ENCODE results near the gene DVL1.

DVL1 gene

DNA sequence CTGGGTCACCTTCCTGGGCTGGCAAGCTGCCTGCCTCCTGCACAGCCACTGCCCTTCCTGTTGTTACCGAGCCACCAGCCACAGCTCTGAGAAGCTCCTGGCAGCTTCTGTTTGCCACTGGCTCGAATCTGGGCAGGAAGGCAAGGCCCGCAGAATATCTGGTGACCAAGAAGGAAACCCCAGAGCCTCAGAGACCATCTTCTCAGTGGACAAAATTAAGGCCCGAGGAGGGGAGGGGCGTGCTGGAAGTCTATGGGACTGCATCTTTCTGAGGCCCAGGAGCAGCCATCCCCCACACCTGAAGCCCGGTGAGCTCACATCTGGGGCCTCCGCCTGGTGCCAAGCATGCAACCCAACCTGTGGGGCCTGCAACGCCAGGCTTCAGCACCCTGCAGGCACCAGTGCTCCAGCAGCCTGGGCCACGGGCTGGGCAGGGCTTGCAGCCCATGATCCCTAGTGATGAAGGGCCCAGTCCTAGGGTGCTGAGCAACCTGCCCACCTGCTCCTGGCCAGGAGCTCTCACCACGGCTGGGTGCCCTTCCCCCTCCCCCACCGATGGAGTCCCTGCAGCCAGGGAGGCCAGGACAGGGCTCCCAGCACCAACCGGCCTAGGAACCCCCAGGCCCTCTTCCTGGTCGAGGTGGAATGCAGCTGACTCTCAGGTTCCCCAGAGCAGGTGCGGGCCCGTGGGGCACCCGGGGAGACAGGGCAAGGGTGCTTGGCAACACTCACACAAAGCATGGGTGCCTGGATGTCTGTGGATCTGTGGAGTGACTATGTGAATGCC lies 23.7 kb downstream of the DVL1 start:
- no peak overlapping the region for H3K27ac ChIP-seq (ENCODE audit: insufficient read depth, low read depth, low read length, poor library complexity, severe bottlenecking)
- H3K9me3 ChIP-seq (ENCODE audit: control insufficient read depth, low read length), result no peaks in the 10 kb centered on the region
- peaks cover 4% of the 10 kb centered on the region for H3K4me1 ChIP-seq (ENCODE audit: control insufficient read depth, insufficient read depth, low read length)
- peak overlapping the region; percentile 81 for H3K4me3 ChIP-seq (ENCODE audit: insufficient read depth, low read depth, low read length)
- no peaks in the 10 kb centered on the region for H3K27me3 ChIP-seq (ENCODE audit: control insufficient read depth, insufficient read depth, low read length, poor library complexity, severe bottlenecking)
- peaks cover 7% of the 10 kb centered on the region for H3K36me3 ChIP-seq (ENCODE audit: control insufficient read depth, insufficient read depth, low read length)
- 83 to 87% methylated on average over 16 of the region's 16 CpGs for WGBS, 2 experiments

- Histone ChIP-seq H3K4me3 (ENCODE audit: insufficient read depth, low read depth, low read length) (peak within 1 kb of the TSS; percentile 81), H3K9me3 (ENCODE audit: control insufficient read depth, low read length) (no peaks in the 10 kb centered on the region), H3K27me3 (ENCODE audit: control insufficient read depth, insufficient read depth, low read length, poor library complexity, severe bottlenecking) (no peaks in the 10 kb centered on the region), H3K36me3 (ENCODE audit: control insufficient read depth, insufficient read depth, low read length) (peaks cover 8% of the 10 kb centered on the region), H3K4me1 (ENCODE audit: control insufficient read depth, insufficient read depth, low read length) (peaks cover 4% of the 10 kb centered on the region), H3K27ac (ENCODE audit: insufficient read depth, low read depth, low read length, poor library complexity, severe bottlenecking) (no peak within 1 kb of the TSS)
- 1% methylated on average over 84 of the region's 84 CpGs for WGBS, 2 experiments
Measured at GRCh38 chr1:1324524-1325287, 24.5 kb downstream of the DVL1 start, which contains the start of the genes CPTP and INTS11. Gene CPTP (plus strand): TSS chr1:1324802. CDS start chr1:1326911, 2,109 bp downstream. Gene INTS11 (minus strand): TSS chr1:1324660. CDS start chr1:1324608, 52 bp downstream.

DNA sequence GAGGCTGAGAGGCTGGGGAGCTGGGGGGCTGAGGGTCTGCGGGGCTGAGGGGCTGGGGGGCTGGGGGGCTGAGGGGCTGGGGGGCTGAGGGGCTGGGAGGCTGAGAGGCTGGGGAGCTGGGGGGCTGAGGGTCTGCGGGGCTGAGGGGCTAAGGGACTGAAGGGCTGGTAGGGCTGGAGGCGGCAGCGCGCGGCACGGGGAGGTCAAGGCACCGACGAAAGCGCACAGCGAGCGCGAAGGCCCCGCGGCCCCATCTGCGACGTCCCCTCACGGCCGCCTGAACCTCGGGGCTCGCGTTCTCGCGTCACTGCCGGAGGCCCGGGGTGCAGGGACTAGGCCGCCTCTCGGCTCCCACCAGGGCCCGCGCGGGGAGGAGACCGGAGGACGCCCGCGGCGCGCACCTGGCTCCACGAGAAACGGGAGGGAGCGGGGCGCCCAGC lies 25.1 kb downstream of the DVL1 start:
- Histone ChIP-seq H3K9me3 (ENCODE audit: control insufficient read depth, low read length) (no peaks in the 10 kb centered on the region), H3K27ac (ENCODE audit: insufficient read depth, low read depth, low read length, poor library complexity, severe bottlenecking) (no peak overlapping the region), H3K4me1 (ENCODE audit: control insufficient read depth, insufficient read depth, low read length) (peaks cover 4% of the 10 kb centered on the region), H3K27me3 (ENCODE audit: control insufficient read depth, insufficient read depth, low read length, poor library complexity, severe bottlenecking) (no peaks in the 10 kb centered on the region), H3K4me3 (ENCODE audit: insufficient read depth, low read depth, low read length) (peak overlapping the region; percentile 81), H3K36me3 (ENCODE audit: control insufficient read depth, insufficient read depth, low read length) (peaks cover 13% of the 10 kb centered on the region)
- WGBS, 2 experiments, result 1% methylated on average over 40 of the region's 41 CpGs

DNA sequence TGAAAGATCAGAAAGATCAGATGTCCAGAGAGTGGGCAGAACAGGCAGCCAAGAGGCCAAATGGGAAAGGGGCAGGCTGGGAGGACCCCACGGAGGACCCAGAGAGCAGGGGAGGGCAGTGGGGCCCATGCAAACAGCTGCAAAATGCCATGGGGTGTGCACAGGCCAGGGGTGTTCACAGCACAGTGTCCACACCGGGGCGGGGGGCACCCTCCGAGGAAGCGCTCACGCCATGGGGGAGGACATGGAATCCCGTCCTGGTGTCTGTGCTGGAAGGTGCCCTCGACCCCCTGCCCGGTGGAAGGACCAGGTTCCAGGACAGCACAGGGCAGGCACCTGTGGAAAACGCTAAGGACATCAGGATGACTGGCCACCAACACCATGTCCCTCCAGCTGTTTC lies 26.3 kb downstream of the DVL1 start:
- Histone ChIP-seq H3K9me3 (ENCODE audit: control insufficient read depth, low read length) (no peaks in the 10 kb centered on the region), H3K27ac (ENCODE audit: insufficient read depth, low read depth, low read length, poor library complexity, severe bottlenecking) (no peak overlapping the region), H3K27me3 (ENCODE audit: control insufficient read depth, insufficient read depth, low read length, poor library complexity, severe bottlenecking) (no peaks in the 10 kb centered on the region), H3K4me1 (ENCODE audit: control insufficient read depth, insufficient read depth, low read length) (peaks cover 4% of the 10 kb centered on the region), H3K36me3 (ENCODE audit: control insufficient read depth, insufficient read depth, low read length) (peaks cover 17% of the 10 kb centered on the region), H3K4me3 (ENCODE audit: insufficient read depth, low read depth, low read length) (no peak overlapping the region)
- 94 to 97% methylated on average over 10 of the region's 10 CpGs for WGBS, 2 experiments

DNA sequence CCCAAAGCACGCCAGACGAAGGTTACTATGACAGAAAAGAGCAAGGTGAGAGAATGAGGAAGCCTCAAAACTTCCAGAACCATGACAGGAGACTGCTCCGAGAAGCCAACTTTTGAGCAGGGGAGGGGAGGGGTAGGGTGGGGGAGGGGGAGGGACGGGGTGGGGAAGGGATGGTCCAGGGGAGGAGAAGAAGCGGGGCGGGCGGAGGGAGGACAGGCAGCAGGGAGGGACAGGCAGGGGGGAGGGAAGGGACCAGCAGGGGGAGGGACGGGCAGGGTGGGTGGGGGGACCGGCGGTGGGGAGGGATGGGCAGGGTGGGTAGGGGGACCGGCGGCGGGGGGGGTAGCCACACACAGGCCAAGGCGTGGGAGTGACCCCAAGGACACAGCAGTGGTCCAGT lies 26.8 kb downstream of the DVL1 start:
- Histone ChIP-seq H3K4me1 (ENCODE audit: control insufficient read depth, insufficient read depth, low read length) (peaks cover 4% of the 10 kb centered on the region), H3K4me3 (ENCODE audit: insufficient read depth, low read depth, low read length) (no peak overlapping the region), H3K27me3 (ENCODE audit: control insufficient read depth, insufficient read depth, low read length, poor library complexity, severe bottlenecking) (no peaks in the 10 kb centered on the region), H3K9me3 (ENCODE audit: control insufficient read depth, low read length) (no peaks in the 10 kb centered on the region), H3K36me3 (ENCODE audit: control insufficient read depth, insufficient read depth, low read length) (peaks cover 17% of the 10 kb centered on the region), H3K27ac (ENCODE audit: insufficient read depth, low read depth, low read length, poor library complexity, severe bottlenecking) (no peak overlapping the region)
- WGBS, 2 experiments, result 94 to 95% methylated on average over 8 of the region's 14 CpGs

GRCh38 chr1:1321477-1321876 lies 27.7 kb downstream of the DVL1 start:
- H3K9me3 ChIP-seq (ENCODE audit: control insufficient read depth, low read length), result no peaks in the 10 kb centered on the region
- no peak overlapping the region for H3K4me3 ChIP-seq (ENCODE audit: insufficient read depth, low read depth, low read length)
- H3K27me3 ChIP-seq (ENCODE audit: control insufficient read depth, insufficient read depth, low read length, poor library complexity, severe bottlenecking), result no peaks in the 10 kb centered on the region
- peaks cover 17% of the 10 kb centered on the region for H3K36me3 ChIP-seq (ENCODE audit: control insufficient read depth, insufficient read depth, low read length)
- WGBS, 2 experiments, result 94 to 95% methylated on average over 8 of the region's 8 CpGs
- peaks cover 4% of the 10 kb centered on the region for H3K4me1 ChIP-seq (ENCODE audit: control insufficient read depth, insufficient read depth, low read length)
- no peak overlapping the region for H3K27ac ChIP-seq (ENCODE audit: insufficient read depth, low read depth, low read length, poor library complexity, severe bottlenecking)

DNA sequence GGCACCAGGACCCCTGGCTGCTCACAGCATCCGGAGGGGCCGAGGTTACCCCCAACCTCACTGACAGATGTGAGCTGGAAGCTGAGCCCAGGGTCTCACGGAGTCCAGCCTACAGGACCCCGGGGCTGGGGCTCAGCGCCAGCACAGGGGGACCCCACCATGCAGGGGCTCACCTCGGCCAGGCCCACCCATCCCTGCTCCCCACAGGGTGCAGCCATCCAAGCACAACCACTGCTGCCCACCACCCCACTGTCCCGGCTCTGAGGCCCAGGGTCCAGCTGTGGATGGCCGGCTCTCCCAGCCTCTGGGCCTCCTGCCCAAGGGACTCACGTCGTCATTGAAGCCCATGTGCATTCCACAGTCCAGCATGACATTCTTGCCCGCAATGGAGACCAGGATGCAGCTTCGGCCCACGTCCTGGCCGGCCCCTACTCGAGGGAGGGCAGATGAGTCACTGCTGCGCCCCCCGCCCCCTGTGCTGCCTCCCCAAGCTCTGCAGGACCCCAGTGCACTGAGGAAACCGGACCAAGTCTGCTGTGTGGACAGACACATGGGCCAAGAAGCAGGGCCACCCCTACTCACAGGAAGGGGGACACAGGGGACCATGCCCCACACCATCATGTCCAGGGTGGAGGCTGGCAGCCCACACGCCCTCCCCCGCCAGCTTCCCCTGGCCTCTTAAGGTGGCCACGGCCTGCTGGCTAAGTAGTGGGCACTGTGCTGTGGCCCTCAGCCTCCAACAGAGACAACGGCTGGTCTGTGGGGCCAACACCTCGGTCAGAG lies 28.4 kb downstream of the DVL1 start:
- no peaks in the 10 kb centered on the region for H3K9me3 ChIP-seq (ENCODE audit: control insufficient read depth, low read length)
- H3K4me1 ChIP-seq (ENCODE audit: control insufficient read depth, insufficient read depth, low read length), result peaks cover 9% of the 10 kb centered on the region
- 94 to 95% methylated on average over 23 of the region's 23 CpGs for WGBS, 2 experiments
- H3K36me3 ChIP-seq (ENCODE audit: control insufficient read depth, insufficient read depth, low read length), result peaks cover 17% of the 10 kb centered on the region
- H3K27ac ChIP-seq (ENCODE audit: insufficient read depth, low read depth, low read length, poor library complexity, severe bottlenecking), result no peak overlapping the region
- no peaks in the 10 kb centered on the region for H3K27me3 ChIP-seq (ENCODE audit: control insufficient read depth, insufficient read depth, low read length, poor library complexity, severe bottlenecking)
- no peak overlapping the region for H3K4me3 ChIP-seq (ENCODE audit: insufficient read depth, low read depth, low read length)

DNA sequence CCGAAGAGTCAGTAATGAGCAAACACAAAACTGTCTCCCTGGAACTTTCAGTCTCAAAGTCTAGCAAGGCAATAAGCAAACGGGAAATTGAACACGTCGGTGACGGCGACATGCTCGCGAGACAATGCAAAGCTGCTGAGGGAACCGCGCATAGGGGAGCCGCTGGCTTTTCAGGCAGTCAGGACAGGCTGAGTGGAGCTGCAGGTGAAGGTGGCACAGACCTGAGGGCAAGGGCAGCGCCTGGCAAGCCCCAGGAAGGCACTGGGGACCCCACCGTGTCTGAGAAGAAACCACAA lies 29.6 kb downstream of the DVL1 start:
- H3K27ac ChIP-seq (ENCODE audit: insufficient read depth, low read depth, low read length, poor library complexity, severe bottlenecking), result no peak overlapping the region
- 96% methylated on average over 13 of the region's 13 CpGs for WGBS, 2 experiments
- peaks cover 6% of the 10 kb centered on the region for H3K4me1 ChIP-seq (ENCODE audit: control insufficient read depth, insufficient read depth, low read length)
- H3K36me3 ChIP-seq (ENCODE audit: control insufficient read depth, insufficient read depth, low read length), result peaks cover 17% of the 10 kb centered on the region
- no peak overlapping the region for H3K4me3 ChIP-seq (ENCODE audit: insufficient read depth, low read depth, low read length)
- H3K9me3 ChIP-seq (ENCODE audit: control insufficient read depth, low read length), result no peaks in the 10 kb centered on the region
- no peaks in the 10 kb centered on the region for H3K27me3 ChIP-seq (ENCODE audit: control insufficient read depth, insufficient read depth, low read length, poor library complexity, severe bottlenecking)

DNA sequence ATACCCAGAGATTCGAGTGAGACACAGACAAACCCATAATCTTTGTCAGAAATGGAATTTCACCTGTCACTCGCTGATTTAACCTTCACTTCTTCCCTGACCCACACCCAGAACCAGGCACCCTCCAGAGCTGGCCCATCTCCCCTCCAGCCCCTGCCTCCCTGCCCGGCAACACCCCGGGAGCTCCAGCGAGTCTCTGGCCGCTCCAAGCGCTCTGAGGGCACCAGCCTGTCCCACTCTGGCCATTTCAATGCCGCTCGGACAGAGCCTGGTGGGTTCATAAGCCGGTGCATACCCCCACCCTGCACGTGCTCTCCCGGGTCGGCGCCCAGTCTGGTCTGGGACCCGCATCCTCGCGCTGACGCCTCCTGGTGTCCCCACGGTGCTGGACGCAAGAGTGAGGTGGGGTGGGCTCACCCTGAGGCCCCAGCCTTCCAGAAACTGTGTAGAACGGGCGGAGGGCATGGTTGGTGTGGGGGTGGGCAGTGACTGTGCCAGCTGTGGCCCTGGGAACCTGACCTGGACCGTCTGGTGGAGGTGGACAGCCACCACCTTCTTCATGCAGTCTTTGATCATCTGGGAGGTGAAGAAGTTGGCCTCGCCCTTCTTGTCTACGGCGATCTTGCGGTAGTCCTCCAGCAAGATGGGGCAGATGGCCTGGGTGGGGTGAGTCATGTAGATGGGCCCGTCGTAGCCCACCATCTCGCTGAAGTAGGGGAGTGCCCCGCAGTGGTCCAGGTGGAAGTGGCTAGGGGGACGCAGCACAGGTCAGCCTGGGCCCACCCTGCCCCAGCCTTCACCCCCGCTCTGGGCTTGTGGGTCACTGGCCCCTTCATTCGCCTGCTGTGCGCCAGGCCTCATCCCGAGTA lies 30.2 kb downstream of the DVL1 start:
- Histone ChIP-seq H3K36me3 (ENCODE audit: control insufficient read depth, insufficient read depth, low read length) (peaks cover 17% of the 10 kb centered on the region), H3K27me3 (ENCODE audit: control insufficient read depth, insufficient read depth, low read length, poor library complexity, severe bottlenecking) (no peaks in the 10 kb centered on the region), H3K4me1 (ENCODE audit: control insufficient read depth, insufficient read depth, low read length) (peaks cover 6% of the 10 kb centered on the region), H3K4me3 (ENCODE audit: insufficient read depth, low read depth, low read length) (no peak overlapping the region), H3K27ac (ENCODE audit: insufficient read depth, low read depth, low read length, poor library complexity, severe bottlenecking) (no peak overlapping the region), H3K9me3 (ENCODE audit: control insufficient read depth, low read length) (no peaks in the 10 kb centered on the region)
- WGBS, 2 experiments, result 93% methylated on average over 36 of the region's 36 CpGs

Data from ectodermal cell (in vitro differentiated cells).